Measurements from ENCODE around the gene SLAMF1. TPM values are rescaled to one million over a fixed set of nuclear protein-coding genes. Genes with fewer than 3 reads are reported as not detected.

The SLAMF1 gene
- total and polyA plus RNA-seq, 9 of the 15 experiments (the other 6 are each of a cell fraction or from before 2014, with no cell fraction given): 0.04 to 0.17 (median 0.11) TPM; not detected in 4

DNA sequence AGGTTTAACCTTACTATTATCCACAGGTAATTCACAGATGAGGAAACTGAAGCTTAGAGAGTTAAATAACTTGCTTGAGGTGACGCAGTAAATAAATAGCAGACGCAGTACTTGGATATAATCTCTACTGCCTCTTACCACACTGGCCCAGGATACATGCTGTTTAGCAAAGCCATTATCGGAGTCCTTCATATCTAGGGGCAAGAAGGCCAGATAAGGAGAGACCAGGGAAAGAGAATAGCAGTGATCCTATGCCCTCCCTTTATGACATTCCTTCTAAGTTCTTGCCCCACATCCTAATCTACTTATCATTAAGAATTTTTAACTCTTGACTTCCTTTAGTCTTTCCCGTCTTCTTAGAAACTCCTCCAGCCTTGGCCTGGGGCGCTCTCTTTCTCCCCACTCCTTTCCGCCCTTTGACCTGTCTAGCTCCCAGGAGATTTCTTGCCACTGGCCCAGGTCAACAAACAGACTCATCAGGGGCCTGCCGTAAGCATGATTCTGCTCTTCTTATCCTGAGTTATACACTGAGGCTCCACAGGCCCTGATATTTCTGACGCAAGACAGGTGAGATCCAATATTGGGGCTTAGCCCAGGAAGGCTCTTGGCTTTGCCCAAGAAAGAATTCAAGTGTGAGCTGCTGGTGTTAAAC is 11.4 kb upstream of the SLAMF1 start:
- in situ Hi-C loops (cut with MboI): no loop called here
- H3K27ac ChIP-seq (ENCODE audit: extremely low read depth, low read depth, low read length): peak overlapping the region; percentile 58; the same call in 1 of the 3 replicates
- no peaks in the 10 kb centered on the region for H3K27me3 ChIP-seq (ENCODE audit: control insufficient read depth in 2 of 2, insufficient read depth in 2 of 2, low read length in 2 of 2)
- peak; percentile 20; the same call in 1 of the 2 replicates for TF ChIP-seq CTBP1 (IDR thresholded peaks at IDR 0.05; ENCODE audit: borderline replicate concordance)
- TF ChIP-seq CEBPG (CRISPR knock-in tag; IDR thresholded peaks at IDR 0.05): peak; percentile 35; the same call in 1 of the 2 replicates
- TF ChIP-seq CEBPG (tag; conservative IDR thresholded peaks at IDR 0.05 in 1 of 2, IDR thresholded peaks at IDR 0.05 in 1 of 2): no peak; a peak in 1 of 4 replicates
- TF ChIP-seq LEF1 (IDR thresholded peaks at IDR 0.05): 0 out of 2 replicates have a peak, but pooled peaks have one; percentile 24
- no peak for TF ChIP-seq CAMTA2 (CRISPR knock-in tag; conservative IDR thresholded peaks at IDR 0.05)
- TF ChIP-seq CEBPB (tag; IDR thresholded peaks at IDR 0.05): 0 out of 2 replicates have a peak, but pooled peaks have one; percentile 6
- TF ChIP-seq ZNF561 (CRISPR knock-in tag; conservative IDR thresholded peaks at IDR 0.05): no peak
- TF ChIP-seq, protein P1, sequence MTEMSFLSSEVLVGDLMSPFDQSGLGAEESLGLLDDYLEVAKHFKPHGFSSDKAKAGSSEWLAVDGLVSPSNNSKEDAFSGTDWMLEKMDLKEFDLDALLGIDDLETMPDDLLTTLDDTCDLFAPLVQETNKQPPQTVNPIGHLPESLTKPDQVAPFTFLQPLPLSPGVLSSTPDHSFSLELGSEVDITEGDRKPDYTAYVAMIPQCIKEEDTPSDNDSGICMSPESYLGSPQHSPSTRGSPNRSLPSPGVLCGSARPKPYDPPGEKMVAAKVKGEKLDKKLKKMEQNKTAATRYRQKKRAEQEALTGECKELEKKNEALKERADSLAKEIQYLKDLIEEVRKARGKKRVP (CRISPR knock-in tag; IDR thresholded peaks at IDR 0.05): 0 out of 2 replicates have a peak, but pooled peaks have one; percentile 51
- peak; percentile 63 for TF ChIP-seq ARID1B (IDR thresholded peaks at IDR 0.05)
- peak; percentile 33; the same call in 1 of the 2 replicates for TF ChIP-seq SMARCE1 (IDR thresholded peaks at IDR 0.05)
- peak; percentile 32; the same call in 1 of the 2 replicates for TF ChIP-seq ZFX (CRISPR knock-in tag; IDR thresholded peaks at IDR 0.05)
- no peak for TF ChIP-seq THRAP3 (IDR thresholded peaks at IDR 0.05; ENCODE audit: borderline replicate concordance)
- TF ChIP-seq GABPB1 (CRISPR knock-in tag; IDR thresholded peaks at IDR 0.05): no peak
- TF ChIP-seq KDM1A (IDR thresholded peaks at IDR 0.05): peak; percentile 8 to 27; a peak in 1 of 4 replicates
- TF ChIP-seq DPF2 (IDR thresholded peaks at IDR 0.05): peak; percentile 66
- TF ChIP-seq, protein P2, sequence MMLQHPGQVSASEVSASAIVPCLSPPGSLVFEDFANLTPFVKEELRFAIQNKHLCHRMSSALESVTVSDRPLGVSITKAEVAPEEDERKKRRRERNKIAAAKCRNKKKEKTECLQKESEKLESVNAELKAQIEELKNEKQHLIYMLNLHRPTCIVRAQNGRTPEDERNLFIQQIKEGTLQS (IDR thresholded peaks at IDR 0.05): peak; percentile 33; the same call in 1 of the 2 replicates
- TF ChIP-seq, protein P2 (CRISPR knock-in tag; conservative IDR thresholded peaks at IDR 0.05): no peak
- peak; percentile 49; the same call in 1 of the 2 replicates for TF ChIP-seq FOXJ2 (tag; IDR thresholded peaks at IDR 0.05)
- peak in 1 of 2 experiments; percentile 55; a peak in 1 of 4 replicates for TF ChIP-seq RCOR1 (IDR thresholded peaks at IDR 0.05; ENCODE audit: borderline replicate concordance in 1 of 2, low read depth in 2 of 2, low read length in 2 of 2)
- no peak for TF ChIP-seq NR1H2 (CRISPR knock-in tag; IDR thresholded peaks at IDR 0.05)
- TF ChIP-seq ZNF165 (CRISPR knock-in tag; IDR thresholded peaks at IDR 0.05; ENCODE audit: borderline replicate concordance): 0 out of 2 replicates have a peak, but pooled peaks have one; percentile 24
- TF ChIP-seq CC2D1A (IDR thresholded peaks at IDR 0.05): no peak
- TF ChIP-seq BACH1 (tag; IDR thresholded peaks at IDR 0.05): peak; percentile 36; the same call in 1 of the 2 replicates
- 0 out of 2 replicates have a peak, but pooled peaks have one; percentile 25 for TF ChIP-seq SMAD4 (CRISPR knock-in tag; conservative IDR thresholded peaks at IDR 0.05)

More for the DNA sequence above, 11.4 kb upstream of the SLAMF1 start:
- POLR2A ChIA-PET: interaction anchor here (0.6 to 1.3 kb wide), 3 partner anchors 19 to 563 kb away, joined by 3 read pairs; no protein-coding TSS in a partner anchor
- FAIRE-seq: peak; percentile 49
- no peak overlapping the region for H3K4me2 ChIP-seq (ENCODE audit: insufficient read depth, low read length)
- BruUV-seq (replicated peaks): no TSS peak
- ATAC-seq: peak; percentile 85
- no peak overlapping the region for H3K4me3 ChIP-seq
- H3K9ac ChIP-seq (ENCODE audit: insufficient read depth in 1 of 2, low read depth in 2 of 2, low read length in 2 of 2): peak overlapping the region in 1 of 2 experiments; percentile 11; a peak in 1 of 4 replicates
- no peaks in the 10 kb centered on the region for H3K79me2 ChIP-seq (ENCODE audit: control insufficient read depth, insufficient read depth, low read length)
- peaks cover 0 to 15% of the 10 kb centered on the region in 2 experiments; a peak in 4 of 5 replicates for H3K4me1 ChIP-seq (replicated peaks in 1 of 2; ENCODE audit: control insufficient read depth in 2 of 2, insufficient read depth in 2 of 2, low read length in 2 of 2)
- no peaks in the 10 kb centered on the region for H3K9me1 ChIP-seq (ENCODE audit: control insufficient read depth, insufficient read depth, low read length)
- H3K36me3 ChIP-seq (ENCODE audit: control insufficient read depth, insufficient read depth, low read length): no peaks in the 10 kb centered on the region
- DNase-seq (ENCODE audit: extremely low read depth in 1 of 4, low spot score in 3 of 4): peak; percentile 35 to 63 (median 38)
- no peaks in the 10 kb centered on the region for H3K9me3 ChIP-seq (replicated peaks; ENCODE audit: control insufficient read depth, insufficient read depth, low read depth, low read length)
- intact Hi-C loops (cut with micrococcal nuclease): no loop called here
- peak overlapping the region; percentile 71 for H2AFZ ChIP-seq (ENCODE audit: low read depth, low read length)
- CTCF ChIA-PET (ENCODE audit: low intra/inter-chr PET ratio): no interaction called here
- 16% methylated on average over 8 of the region's 8 CpGs for WGBS (ENCODE audit: insufficient coverage, low coverage, missing lambda C conversion rate)
- H4K20me1 ChIP-seq (replicated peaks; ENCODE audit: control insufficient read depth, insufficient read depth, low read length): no peaks in the 10 kb centered on the region
